ENCODE measurements around the gene SP5.
"Not testable (repeated sequence)": the region's sequence is repeated elsewhere in the genome, so short reads cannot be mapped to it uniquely, and the experiment has no call there.

SP5 gene

DNA sequence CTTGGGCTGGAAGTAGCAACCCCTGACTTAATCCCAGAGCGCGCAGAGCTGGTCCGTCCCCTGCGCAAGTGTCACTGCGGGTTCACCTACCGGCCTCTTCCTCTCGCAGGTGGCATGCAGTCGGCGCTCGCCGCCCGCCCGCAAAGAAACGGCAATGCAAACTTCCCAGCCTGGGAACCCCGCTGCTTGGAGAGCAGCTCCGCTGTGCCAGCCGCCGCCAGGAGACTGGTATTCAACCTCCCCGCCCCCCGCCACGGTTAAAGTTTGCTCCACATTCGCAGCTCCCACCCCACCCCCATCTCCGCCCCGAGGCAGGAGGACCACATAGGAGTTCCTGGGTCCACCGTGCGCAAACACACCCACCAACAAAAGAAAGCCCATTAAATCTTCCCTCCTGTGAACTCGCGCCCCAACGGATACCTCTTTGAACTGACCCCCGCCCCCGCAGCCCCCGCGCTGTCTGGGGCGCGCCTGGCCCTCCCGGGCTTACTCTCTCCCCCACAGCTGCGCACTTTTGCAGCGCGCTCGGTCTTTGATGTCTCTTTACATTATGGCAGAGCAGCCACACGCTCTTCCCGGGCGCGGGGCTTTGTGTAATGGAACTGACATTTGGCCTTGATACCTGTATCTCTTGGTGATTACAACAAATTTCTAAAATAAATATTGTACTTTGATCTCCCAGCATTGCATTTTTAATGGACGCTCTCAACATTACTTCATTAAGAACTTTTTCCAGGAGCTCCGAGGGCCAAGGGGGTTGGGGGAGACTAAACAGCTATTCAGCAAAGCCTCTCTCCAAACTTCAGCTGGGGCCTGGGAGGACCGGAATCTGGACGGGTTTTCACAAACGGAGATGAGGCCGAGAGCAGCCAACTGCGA lies 3.1 kb upstream of the SP5 start:
- FAIRE-seq, result no peak

DNA sequence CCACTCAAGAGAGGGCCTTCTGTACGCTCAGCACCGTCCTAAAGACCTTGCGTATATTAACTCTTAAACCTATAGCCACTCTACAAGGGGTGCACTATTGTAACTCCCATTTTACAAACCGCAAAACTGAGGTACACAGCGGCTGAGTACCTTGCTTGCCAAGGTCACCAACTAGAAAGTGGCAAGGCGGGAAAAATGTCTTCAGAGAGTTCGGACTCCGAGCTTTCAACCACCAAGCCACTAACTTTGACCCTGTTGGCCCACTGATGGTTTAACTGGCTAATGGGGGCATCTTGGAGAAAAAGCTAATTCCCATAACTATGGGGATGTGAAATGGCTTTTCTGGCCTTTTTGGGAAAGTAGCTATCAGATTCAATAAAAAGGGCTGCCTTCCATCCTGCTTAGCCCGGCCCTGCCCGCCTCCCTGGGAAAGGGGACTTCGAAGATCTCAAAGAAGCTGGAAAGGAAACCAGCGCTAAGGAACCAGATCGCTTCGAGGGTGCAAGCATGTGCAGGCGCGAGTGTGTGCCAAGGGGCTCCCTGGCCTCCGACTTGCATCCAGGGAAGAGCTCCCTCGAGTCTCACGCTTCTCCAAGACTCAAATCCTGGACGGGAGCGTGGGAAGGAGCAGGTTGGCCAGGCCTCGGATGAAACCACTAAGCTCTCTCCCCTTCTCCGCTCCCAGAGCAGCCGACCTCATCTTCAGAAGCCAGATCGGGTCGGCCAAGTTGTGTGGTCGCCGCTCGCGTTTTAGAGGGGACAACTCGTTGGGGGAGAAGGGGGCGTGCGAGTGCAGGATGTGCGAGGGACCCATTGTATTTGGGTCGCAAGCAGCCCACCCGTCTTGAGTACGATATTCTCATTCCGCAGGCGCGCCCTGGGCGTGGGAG lies 2.2 kb upstream of the SP5 start:
- FAIRE-seq, result no peak

DNA sequence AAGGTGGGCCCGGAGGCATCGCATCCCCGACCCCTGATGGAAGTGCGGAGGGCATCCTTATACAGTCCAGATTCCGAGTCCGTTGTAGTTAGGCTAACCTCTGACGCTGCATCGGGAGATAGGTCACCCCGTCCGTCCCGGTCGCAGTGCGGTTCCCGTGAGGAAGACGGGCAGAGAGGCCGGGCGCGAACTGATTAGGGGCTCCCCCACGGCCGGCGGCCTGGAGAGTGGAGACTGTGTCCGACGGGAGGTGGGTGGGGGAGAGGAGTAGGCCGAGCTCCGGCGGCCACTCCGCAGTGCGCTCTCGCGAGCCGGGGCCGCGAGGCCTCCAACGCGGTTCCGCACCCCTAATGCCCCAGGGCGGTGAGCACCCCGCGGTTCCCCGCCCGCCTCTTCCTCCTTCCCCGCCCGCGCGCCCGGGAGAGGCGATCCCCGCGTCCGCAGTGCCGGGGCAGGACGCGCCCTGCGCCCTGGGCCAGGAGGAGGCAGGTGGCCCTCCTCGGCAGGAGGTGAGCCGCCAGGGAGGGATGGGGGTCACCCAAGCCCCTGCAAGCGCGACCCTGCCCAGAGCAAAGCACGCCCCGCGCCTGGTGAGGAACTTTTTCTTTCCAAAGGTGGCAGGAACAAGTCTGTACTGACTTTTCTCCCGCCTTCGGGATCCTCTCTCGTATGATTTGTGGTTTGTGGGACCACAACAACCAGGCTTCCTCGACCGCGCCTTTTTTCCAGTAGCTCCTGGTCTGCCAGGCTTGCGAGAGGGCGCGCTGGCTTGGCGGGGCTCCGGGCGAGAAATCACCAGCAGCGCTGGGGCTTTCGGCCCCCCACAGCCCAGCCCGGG lies 1.4 kb upstream of the SP5 start:
- no peak for FAIRE-seq

DNA sequence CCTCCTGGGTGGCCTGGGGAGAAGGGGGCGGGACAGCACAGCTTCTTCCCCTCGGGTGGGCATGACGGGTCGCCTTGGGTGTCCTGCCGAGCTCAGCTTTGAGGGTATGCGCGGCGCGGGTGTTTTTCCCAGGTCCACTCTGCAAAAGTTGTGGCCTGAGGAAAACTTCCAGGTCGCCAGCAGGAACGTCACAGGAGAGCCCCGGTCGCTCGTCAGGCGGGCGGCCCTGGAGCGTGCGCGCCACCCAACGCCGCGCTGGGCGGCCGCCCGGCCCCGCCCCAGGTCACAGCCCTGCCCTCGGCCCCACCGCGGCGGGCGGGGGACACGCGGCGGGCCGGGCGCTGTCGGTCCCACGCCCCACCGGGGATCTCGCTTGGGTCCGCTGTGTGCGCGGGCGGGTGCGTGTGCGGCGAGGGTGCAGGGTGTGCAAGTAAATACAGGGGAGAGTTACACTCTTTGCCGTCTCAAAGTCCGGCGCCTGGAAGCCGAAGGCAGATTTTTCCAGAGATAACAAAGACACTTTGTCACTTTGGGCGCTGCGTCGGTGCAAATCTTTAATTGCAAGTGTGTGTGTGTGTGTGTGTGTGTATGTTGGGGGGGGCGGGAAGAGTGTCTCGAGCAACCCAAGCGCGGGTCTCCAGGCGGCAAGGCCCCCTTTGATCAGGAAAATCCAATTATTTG lies 616 bp upstream of the SP5 start:
- no peak for FAIRE-seq

DNA sequence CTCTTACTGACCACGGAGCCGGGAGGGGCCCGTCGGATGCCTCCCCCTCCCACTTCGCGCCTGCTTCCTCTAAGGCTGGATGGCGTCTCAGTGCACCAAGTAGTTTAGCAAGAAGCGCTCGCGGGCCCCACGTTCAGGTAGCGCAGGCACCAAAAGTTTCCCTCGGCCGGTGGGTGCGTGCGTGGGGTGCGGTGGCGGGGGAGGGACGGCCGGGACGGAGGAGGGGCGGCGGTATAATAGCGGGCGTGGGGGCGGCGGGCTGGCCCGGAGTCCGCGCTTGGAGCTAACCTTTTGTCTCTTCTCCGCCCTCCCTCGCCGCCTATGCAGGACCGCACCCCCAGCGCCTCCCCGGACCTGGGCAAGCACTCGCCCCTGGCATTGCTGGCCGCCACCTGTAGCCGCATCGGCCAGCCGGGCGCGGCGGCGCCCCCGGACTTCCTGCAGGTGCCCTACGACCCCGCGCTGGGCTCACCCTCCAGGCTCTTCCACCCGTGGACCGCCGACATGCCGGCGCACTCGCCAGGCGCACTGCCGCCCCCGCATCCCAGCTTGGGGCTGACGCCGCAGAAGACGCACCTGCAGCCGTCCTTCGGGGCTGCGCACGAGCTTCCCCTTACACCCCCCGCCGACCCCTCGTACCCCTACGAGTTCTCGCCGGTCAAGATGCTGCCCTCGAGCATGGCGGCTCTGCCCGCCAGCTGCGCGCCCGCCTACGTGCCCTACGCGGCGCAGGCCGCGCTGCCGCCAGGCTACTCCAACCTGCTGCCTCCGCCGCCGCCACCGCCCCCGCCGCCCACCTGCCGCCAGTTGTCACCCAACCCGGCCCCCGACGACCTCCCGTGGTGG lies 1.0 kb downstream of the SP5 start:
- no peak for FAIRE-seq

DNA sequence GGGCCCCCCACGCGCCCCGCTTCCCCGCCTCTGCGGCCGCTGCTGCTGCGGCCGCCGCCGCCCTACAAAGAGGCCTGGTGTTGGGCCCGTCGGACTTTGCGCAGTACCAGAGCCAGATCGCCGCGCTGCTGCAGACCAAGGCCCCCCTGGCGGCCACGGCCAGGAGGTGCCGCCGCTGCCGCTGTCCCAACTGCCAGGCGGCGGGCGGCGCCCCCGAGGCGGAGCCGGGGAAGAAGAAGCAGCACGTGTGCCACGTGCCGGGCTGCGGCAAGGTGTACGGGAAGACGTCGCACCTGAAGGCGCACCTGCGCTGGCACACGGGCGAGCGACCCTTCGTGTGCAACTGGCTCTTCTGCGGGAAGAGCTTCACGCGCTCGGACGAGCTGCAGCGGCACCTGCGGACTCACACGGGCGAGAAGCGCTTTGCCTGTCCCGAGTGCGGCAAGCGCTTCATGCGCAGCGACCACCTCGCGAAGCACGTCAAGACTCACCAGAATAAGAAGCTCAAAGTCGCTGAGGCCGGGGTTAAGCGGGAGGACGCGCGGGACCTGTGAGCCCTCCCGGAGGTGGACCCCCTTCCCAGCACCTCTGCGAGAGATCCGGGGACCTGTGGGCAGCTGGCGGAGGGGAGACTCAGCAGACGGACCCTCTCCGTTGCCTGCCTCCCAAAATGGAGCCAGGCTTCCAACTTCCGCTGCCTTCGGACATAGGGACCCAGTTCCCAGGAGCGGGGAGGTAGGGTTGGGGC lies 1.9 kb downstream of the SP5 start:
- no peak for FAIRE-seq

DNA sequence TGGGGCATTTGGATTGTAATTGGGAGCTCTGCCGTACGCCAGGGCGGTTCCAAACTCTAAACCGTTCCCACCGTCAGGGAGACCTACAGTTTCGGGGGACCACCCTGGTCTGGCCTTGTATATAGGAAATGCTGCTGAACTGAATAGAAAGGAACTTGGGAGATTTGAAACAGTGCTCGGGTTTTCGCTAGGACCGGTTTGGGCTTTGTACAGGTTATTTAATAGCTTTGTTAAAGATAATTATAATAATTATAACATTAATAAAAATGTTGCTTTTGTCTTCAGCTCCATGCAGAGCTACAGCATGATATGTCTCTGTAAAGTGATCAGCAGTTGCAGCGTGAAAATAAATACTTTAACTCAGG lies 2.4 kb downstream of the SP5 start:
- FAIRE-seq, result no peak

DNA sequence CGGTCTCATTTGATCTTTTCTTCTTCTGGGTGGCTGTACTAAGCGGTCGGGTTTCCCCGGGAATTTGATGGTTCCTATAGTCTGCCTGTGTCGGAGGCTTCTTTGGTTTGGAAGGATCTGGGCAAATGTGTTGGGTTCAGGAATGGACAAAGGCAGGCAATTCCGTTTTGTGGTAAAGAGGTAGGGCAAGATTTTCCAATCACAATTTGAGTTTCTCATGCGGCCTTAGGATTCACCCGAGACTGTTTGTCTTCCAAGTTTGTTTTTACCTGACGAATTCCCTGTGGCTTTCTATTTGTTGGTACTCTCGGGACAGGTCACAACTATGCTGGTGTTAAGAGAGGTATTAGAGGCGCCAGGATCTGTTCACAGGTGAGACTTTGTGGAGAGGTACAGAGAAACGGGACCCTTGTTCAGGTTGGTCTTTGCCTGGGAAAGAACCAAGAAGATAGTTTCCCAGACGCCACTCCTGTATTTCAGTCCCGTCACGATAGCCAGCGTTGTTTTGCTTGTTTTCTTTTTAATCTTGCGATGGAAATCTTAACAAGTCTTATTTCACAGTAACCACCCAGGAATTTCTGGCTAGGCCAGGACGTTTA lies 3.0 kb downstream of the SP5 start:
- FAIRE-seq, result no peak

DNA sequence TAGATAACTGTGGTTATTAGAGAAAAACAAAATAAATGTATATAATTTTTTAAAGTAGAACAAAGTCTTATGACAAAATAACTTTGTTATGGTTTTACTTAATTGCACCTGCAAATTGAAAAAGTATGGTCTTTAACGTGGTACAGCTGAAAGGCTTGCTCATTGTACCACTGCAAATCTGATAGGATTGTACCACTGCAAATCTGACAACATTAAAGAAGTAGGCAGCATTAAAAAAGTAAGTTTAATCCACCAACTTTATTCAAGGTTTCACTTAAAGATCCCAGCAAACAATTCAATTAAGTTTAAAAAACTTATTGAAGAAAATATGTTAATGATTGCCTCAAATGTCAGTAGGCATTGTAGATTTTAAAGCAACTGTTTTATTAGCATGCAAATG lies 4.7 kb downstream of the SP5 start:
- no peak for FAIRE-seq

DNA sequence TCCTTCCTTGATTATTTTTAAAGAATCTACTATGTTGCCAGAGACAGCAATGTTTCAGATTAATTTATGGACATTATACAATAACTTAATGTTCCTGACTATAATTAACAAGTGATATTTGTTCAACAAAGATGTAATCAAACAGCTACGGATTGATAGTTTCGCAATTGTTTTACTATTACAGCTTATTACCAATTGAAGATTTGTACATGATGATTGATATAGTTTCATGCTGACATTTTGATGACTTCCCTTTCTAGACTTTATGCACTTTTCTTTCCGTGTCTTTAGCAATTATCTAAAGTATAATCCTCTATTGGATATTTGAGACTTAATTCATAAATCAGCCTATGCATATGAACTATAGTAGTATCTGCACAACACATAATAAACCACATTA lies 6.5 kb downstream of the SP5 start:
- FAIRE-seq, result no peak

DNA sequence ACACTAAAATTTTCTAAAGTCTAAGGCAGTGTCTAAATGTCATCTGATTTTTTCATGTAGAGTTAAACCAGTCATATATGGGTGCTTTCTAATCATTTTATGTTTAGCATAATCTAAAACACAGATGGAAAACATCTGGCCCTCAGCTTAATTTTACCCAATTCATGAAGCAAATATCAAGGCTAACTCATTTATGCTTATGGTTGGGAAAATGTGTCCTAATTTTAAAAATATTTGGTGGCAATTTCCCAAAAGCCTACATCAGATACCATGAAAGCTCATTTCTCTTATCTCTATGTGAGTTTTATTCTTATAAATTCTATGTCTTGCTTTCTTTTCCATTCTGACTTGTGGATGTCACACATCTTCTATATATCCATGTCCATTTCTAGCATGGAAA lies 7.2 kb downstream of the SP5 start:
- FAIRE-seq, result no peak

DNA sequence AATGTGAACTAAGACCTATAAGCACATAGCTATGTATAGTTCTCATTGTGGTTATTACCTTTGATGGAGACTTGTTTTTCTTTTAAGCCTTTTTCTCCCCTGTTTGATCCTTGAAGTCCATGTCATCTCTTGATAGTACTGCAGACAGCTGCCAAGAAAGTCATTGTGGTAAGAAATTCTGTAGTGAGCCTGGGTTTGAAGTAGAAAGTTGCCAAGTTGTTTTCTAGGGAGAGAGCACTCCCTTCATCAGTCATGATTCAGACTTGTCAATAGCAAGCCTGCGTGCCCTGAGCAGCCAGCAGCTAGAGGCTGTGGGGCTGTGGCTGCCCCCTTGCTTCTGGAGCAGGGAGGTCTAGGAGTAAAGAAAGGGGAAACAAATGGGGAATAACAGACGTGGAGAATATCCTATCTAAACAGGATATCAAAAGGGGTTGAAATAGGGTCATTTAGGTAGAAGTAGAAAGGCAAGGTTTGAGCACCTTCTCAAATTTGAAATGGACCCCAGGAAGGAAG lies 8.4 kb downstream of the SP5 start:
- no peak for FAIRE-seq

DNA sequence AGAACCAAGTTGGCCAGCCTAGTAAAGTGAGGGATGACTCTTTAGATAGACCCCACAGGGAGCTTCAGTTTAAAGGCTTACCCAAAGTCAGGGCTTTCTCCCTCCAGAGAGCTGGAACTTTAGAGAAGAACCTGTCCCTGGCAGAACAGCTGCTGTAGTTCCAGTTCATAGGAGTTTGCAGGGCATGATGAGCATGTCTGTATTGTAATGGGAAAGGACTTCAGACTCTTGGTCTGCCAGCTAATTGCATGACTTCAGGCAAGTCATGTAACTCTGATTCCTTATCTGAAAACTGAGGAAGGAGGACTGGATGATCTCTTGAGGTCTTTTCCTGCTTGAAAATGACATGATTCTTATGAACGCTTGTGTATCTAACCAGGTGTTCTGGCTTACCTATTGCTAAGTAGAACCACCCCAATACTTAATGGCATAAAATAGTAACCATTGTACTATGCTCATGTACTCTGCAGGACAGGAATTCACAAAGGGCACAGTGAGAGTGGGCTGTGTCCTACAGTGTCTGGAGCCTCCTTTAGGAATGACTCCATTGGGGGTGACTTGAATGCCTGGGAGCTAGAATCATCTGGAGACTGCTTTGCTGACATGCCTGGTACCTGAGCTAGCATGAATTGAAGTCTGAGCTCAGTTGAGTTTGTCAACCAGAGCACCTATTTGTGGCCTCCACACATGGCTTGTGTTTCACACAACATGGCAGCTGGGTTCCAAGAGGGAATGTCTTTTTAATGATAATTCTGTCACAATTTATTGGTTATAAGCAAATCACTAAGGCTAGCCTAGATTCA lies 18.9 kb downstream of the SP5 start:
- FAIRE-seq, result no peak

DNA sequence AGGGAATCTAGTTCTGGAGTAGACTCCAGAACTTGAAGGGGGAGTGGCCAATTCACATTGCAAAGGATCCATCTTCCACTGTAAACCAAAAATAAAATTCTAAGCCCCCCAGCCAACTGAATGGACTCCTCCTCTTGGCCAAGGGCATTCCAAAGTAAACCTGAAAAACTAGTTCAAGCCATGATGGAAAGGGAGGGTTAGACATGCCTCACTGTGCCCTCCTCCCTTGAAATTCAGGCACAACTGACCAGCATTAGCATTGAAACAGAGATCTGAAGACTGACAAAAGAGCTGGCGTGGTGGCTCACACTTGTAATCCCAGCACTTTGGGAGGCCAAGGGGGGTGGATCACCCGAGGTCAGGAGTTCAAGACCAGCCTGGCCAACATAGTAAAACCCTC lies 19.5 kb downstream of the SP5 start:
- FAIRE-seq, result not testable (repeated sequence)

DNA sequence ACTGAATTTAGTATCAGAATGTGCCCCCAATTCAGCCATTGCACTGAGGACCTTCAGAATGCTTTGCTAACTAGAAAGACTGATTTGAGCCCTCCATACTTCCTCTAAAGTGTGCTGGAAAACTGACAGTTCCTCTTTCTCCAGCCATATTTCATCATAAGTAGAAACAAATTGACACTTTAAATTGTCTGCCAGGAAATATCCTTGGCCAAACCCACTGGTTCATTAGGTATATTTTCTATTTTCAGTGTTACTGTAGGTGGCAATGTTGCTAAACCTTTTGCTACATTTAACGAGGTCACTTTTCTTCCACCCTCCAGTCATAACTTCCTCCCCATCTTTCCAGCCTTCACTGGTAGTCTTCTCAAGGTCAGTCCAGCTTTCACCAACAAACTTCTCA lies 21.5 kb downstream of the SP5 start:
- FAIRE-seq, result no peak

DNA sequence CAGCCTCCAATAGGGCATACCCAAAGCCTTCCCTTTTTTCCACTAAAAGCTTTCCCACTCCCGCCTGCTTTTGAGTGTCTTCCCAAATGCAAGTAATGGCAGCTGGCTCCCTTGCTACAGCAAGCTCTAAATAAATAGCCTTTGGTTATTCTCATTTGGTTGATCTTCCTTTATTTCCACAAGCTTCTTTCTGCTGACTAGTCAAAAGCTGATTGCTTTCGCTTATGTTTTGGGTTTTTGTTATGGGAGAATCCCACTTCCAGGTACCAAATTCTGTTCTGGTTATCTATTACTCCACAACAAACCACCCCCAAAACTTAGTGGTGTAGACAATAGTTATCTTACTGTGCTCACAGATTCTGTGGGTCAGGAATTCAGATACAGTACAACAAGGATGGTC lies 22.3 kb downstream of the SP5 start:
- FAIRE-seq, result no peak

DNA sequence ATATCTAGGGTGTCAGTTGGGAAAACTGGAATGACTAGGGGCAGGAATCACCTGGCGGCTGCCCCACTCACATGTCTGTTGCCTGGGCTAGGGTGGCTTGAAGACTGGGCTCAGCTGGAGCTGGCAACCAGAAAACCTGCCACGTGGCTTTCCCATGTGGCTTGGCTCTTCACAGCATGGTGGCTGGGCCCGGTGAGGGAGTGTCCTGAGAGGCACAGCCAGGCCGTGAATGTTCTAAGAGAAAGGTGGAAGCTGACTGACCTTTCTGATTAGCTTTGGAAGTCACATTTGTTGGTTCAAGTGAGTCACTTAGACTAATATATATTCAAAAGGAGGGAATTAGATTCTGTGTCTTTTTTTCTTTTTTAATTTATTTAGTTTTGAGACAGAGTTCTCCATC lies 22.7 kb downstream of the SP5 start:
- FAIRE-seq, result no peak

DNA sequence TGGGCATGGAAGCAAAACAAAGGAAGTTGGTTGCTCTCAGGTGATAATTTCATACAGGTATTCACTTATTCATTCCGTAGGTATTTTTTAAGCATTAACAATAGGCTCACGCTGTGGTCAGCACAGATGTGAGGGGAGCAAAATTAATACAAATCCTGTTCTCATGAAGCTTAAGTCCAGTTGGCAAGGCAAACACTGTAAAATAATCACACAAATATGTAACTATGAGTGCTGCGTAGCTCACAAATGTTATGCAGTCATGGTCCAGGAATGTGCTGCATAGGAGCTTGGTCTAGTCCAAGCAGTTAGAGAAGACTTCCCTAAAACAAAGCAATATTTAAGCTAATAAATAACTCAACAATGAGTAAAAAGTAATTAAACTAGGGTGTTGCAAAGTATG lies 23.9 kb downstream of the SP5 start:
- no peak for FAIRE-seq

DNA sequence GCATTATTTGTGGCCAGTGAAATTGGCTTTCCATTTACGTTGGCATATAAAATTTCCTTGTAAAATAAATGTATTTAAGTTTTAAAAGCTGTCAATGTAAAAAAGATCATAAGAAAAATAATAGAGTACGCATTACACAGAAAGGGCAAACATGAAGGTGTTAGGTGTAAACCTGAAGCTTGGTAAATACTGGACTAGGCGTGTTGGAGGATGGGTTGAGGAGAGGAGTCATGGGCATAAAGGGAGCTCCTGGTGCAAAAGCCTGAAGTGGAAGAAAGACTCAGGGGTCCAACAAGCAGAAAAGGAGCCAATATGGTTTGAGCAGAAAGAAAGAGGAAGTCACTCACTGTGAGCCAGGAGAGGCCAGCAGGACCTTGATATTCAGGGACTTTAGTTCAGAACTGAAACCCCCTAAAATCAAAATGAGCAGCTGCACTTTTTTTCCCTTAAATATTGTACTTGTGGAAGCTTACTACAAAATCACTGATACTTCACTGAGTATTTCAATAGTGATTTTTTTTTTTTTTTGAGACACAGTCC lies 24.4 kb downstream of the SP5 start:
- FAIRE-seq, result no peak
